GM06990 (cell line): Measurements from ENCODE around the gene MAP3K5.
A peak's percentile ranks its signal among the peaks of the same experiment; 100 is the strongest.

Experiments used
- DNase-seq: peaks from one replicate; pipeline ENCODE4 v3.0.0-alpha.2; 2011; ENCODE audit not compliant: insufficient read length; ENCODE audit errors: extremely low read depth
- H3K27me3 ChIP-seq: replicated peaks from 2 replicates; pipeline ENCODE4 v1.6.0; 2011; ENCODE audit warnings: low read length; ENCODE audit not compliant: control insufficient read depth, insufficient read depth
- H3K36me3 ChIP-seq: 2 replicates; pipeline ENCODE4 v1.5.1; 2011; ENCODE audit warnings: low read length; ENCODE audit not compliant: control insufficient read depth, insufficient read depth
- H3K4me3 ChIP-seq: replicated peaks from 2 replicates; pipeline ENCODE4 v1.5.1; 2011; ENCODE audit warnings: low read depth, mild to moderate bottlenecking, control low read depth, low read length
- TF ChIP-seq, protein P1 (sequence below): IDR thresholded peaks from 2 replicates; pipeline ENCODE4 v1.5.1; 2011; ENCODE audit warnings: low read length, control low read depth, mild to moderate bottlenecking, inconsistent platforms; ENCODE audit not compliant: insufficient read depth, poor library complexity, severe bottlenecking

The MAP3K5 gene

DNA sequence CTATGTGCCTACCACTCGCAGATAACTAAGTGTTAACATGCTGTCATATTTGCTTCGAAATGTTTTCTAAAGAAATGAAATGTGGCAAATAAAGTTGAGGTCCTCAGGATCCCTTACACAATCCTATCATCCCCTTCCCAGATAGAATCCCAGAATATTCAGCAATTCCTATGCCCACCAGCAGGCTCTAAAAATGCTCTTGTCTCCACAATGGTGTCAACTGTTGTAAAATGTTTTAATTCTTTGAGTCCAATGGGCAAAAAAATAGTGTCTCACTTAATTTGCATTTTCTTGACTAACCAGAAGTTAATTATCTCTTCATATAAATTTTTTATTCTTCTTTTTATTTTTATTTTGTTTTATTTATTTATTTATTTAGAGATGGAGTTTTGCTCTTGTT is 138.2 kb downstream of the MAP3K5 start:
- DNase-seq: no peak
- peaks cover 12% of the 10 kb centered on the region for H3K36me3 ChIP-seq
- no peaks in the 10 kb centered on the region for H3K27me3 ChIP-seq
- no peak overlapping the region for H3K4me3 ChIP-seq
- TF ChIP-seq, protein P1, sequence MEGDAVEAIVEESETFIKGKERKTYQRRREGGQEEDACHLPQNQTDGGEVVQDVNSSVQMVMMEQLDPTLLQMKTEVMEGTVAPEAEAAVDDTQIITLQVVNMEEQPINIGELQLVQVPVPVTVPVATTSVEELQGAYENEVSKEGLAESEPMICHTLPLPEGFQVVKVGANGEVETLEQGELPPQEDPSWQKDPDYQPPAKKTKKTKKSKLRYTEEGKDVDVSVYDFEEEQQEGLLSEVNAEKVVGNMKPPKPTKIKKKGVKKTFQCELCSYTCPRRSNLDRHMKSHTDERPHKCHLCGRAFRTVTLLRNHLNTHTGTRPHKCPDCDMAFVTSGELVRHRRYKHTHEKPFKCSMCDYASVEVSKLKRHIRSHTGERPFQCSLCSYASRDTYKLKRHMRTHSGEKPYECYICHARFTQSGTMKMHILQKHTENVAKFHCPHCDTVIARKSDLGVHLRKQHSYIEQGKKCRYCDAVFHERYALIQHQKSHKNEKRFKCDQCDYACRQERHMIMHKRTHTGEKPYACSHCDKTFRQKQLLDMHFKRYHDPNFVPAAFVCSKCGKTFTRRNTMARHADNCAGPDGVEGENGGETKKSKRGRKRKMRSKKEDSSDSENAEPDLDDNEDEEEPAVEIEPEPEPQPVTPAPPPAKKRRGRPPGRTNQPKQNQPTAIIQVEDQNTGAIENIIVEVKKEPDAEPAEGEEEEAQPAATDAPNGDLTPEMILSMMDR: no peak

DNA sequence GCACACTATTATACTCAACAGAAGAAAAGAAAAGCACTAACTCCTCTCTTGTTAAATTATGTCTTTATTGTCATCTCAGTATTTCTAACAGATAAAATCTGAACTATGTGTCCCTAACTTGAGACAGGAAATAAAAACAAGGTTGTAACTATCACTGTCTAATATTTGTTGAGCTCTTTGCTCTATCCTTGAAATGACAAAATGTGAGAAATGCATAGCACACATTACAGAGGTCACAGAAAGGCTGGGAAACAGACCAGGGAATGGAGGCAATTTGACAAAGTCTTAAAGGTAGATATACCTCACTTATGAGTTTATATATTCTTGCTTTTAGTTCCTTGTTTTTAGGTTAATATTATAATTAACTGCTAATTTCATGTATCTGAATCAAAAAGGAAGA is 139.6 kb downstream of the MAP3K5 start:
- no peak overlapping the region for H3K4me3 ChIP-seq
- TF ChIP-seq, protein P1: no peak
- H3K27me3 ChIP-seq: no peaks in the 10 kb centered on the region
- DNase-seq: no peak
- peaks cover 7% of the 10 kb centered on the region for H3K36me3 ChIP-seq

DNA sequence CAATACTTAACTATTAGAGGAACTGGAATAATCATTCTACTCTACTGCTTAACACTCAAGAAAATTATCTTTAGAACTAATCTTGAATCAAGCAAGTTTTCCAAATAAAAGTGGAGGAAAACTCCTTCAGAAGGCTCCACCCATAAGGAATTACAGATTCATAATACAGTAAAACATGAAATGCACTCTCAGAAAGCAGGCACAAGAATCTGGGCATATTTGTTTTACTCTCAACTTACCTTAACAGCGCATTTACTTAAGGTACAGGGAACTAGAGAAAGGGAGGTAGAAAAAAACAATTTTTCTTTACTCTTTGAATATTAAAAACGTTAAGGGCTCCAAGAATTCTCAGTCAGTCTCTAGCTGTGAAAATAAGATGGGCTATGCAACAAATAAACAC is 140.3 kb downstream of the MAP3K5 start:
- H3K27me3 ChIP-seq: no peaks in the 10 kb centered on the region
- no peak overlapping the region for H3K4me3 ChIP-seq
- no peak for DNase-seq
- peaks cover 5% of the 10 kb centered on the region for H3K36me3 ChIP-seq
- TF ChIP-seq, protein P1: no peak

DNA sequence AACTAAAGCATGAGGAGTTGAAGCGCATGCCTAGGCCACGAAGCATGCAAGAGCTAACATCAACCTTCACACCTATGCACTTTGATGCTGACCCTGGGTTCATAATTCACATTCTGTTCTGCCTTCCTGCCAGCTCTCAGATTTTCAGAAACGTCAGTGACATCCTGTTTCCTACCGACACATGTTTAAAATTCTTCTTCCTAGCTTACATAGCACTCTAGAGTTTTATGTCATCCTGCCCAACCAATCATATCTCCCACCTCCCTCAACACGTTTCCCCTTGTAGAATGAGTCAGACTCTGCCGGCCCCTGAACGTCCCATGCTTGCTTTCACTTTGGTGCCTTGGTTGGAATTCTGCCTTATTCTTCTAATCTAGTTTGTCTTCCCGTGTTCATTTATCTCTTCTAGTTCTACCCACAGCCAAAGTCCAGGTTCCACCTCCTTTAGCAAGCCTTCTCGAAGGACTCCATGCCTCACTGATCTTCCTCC is 144.9 kb downstream of the MAP3K5 start:
- DNase-seq: peak; percentile 3
- H3K36me3 ChIP-seq: peaks cover 3% of the 10 kb centered on the region
- H3K4me3 ChIP-seq: no peak overlapping the region; the same call in 1 of the 2 replicates
- no peaks in the 10 kb centered on the region for H3K27me3 ChIP-seq
- TF ChIP-seq, protein P1: no peak

DNA sequence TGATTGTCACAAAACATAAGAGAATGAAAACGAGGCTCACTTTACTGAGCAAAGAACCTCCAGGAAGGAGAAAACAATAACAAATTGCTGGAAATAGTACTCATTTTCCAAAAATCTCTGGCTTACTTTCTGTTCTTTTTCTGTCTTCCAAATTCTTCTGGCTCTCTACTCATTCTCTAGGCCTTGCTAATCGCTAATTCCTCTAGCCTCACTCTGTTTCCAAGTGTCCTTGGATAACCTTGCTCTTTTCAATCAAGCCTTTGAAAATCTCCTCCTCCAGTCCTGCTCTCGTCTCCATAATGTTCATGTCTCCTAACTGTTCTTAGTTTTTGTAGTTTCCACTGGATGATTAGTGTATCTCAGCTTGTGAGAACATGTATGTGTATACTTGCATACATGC is 145.9 kb downstream of the MAP3K5 start:
- DNase-seq: no peak
- Histone ChIP-seq H3K27me3 (no peaks in the 10 kb centered on the region), H3K36me3 (peaks cover 3% of the 10 kb centered on the region), H3K4me3 (no peak overlapping the region)
- TF ChIP-seq, protein P1: no peak

DNA sequence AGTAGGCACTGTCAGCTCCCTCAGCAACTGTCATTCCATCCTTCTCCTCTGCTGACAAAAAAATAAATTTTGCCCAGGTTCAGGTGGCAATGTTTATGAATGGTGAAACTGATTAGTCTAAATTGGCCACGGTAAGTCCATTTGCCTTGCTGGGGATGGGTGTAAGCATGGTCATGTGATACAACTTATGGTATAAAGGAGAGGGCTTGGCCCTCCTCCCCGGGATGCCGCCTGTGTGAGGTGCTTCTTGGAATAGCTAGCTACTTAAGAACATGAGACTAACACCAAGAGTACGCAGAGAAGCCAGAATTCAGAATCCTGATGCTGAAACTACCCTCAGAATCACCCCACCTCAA is 147.7 kb downstream of the MAP3K5 start:
- H3K36me3 ChIP-seq: peaks cover 2% of the 10 kb centered on the region
- no peaks in the 10 kb centered on the region for H3K27me3 ChIP-seq
- TF ChIP-seq, protein P1: no peak
- no peak overlapping the region for H3K4me3 ChIP-seq
- no peak for DNase-seq
